Upper lobe of left lung (tissue), 6 donors: ENCODE results near the gene EFCAB9. TPM values are rescaled to one million over a fixed set of nuclear protein-coding genes. Genes with fewer than 3 reads are reported as not detected.

Source experiments
- ATAC-seq, 2 donors: fragments of 200-7000 bp; cut with Tn5 transposase; one replicate each; pipeline ENCODE4 v1.9.1; 2022; ENCODE audit warnings: mild to moderate bottlenecking in 2 of 2, moderate library complexity in 2 of 2; ENCODE audit not compliant: low FRiP score in 2 of 2
- DNase-seq, 2 donors: peaks; one replicate each; pipeline ENCODE4 v3.0.0-alpha.2; 2019 to 2020
- H3K27ac ChIP-seq, 4 donors: fragments of 200-600 bp; sonication (generic); one replicate each; pipeline ENCODE4 v1.5.1; 2016 to 2019
- H3K27me3 ChIP-seq, 4 donors: fragments of 200-600 bp; sonication (generic); one replicate each; pipeline ENCODE4 v1.5.1; 2017 to 2019
- H3K36me3 ChIP-seq, 4 donors: fragments of 200-600 bp; sonication (generic); one replicate each; pipeline ENCODE4 v1.5.1; 2016 to 2019
- H3K4me1 ChIP-seq, 4 donors: fragments of 200-600 bp; sonication (generic); one replicate each; pipeline ENCODE4 v1.5.1; 2018 to 2019
- H3K4me3 ChIP-seq, 4 donors: fragments of 200-600 bp; sonication (generic); one replicate each; pipeline ENCODE4 v1.5.1; 2017 to 2019; ENCODE audit warnings: mild to moderate bottlenecking in 2 of 4, moderate library complexity in 1 of 4
- H3K9me3 ChIP-seq, 4 donors: fragments of 200-600 bp; sonication (generic); one replicate each; pipeline ENCODE4 v1.5.1; 2018 to 2019
- CTCF ChIP-seq, 6 experiments: fragments of 450-650 bp in 4 of 6; fragments of 200-600 bp in 2 of 6; sonication (generic) in 2 of 6; IDR thresholded peaks; one replicate each; pipeline ENCODE4 v1.5.1; 2016 to 2019; ENCODE audit warnings: antibody characterized with exemption in 6 of 6
- EP300 ChIP-seq, 4 donors: sonication (generic); formaldehyde crosslinking; IDR thresholded peaks; one replicate each; pipeline ENCODE4 v1.5.1; 2017; ENCODE audit warnings: antibody characterized with exemption in 4 of 4, control low read depth in 2 of 4
- POLR2A ChIP-seq, 4 donors: fragments of 450-650 bp; IDR thresholded peaks; one replicate each; pipeline ENCODE4 v1.5.1; 2016 to 2017; ENCODE audit warnings: antibody characterized with exemption in 4 of 4, mild to moderate bottlenecking in 2 of 4
- POLR2AphosphoS5 ChIP-seq, 2 donors: sonication (generic); formaldehyde crosslinking; IDR thresholded peaks; one replicate each; pipeline ENCODE4 v1.5.1; 2017; ENCODE audit warnings: antibody characterized with exemption in 2 of 2
- WGBS, 2 donors: methylation state at CpG; one replicate each; pipeline ENCODE4 v1.1.5; 2017 to 2018; 5-methylcytosine and 5-hydroxymethylcytosine counted together
- total RNA-seq, 6 donors: library from RNA; depleted of rRNA in 4 of 6; stranded (reverse); fragments of >200 nt in 4 of 6; gene quantifications; one replicate each; pipeline versions ENCODE4 v1.1.0 to v1.2.1, GENCODE V29; 2016 to 2021
- donor health status: DM: no; HTN: no; CAD: no; lungs with moderate emphysema.
- donor health status: DM: no; HTN: yes; CAD: no; lungs with severe emphysema.

EFCAB9 gene
- total RNA-seq, 6 donors from 2014 or later: not detected

GRCh38 chr5:172178991-172179989 is 14.7 kb upstream of the EFCAB9 start:
- ATAC-seq: peak; percentile 57 to 58
- H3K4me1 ChIP-seq: peaks cover 55 to 69% (median 58%) of the 10 kb centered on the region in 4 donors
- peak overlapping the region in 2 of 4 donors; percentile 19 to 27 for H3K4me3 ChIP-seq

GRCh38 chr5:172180936-172181335 is 13.0 kb upstream of the EFCAB9 start:
- Histone ChIP-seq H3K9me3 (no peaks in the 10 kb centered on the region), H3K36me3 (no peaks in the 10 kb centered on the region), H3K4me3 (no peak overlapping the region), H3K27me3 (no peaks in the 10 kb centered on the region), H3K4me1 (peaks cover 46 to 68% (median 54%) of the 10 kb centered on the region in 4 donors), H3K27ac (peak overlapping the region in 1 of 4 donors; percentile 84)
- 93 to 94% methylated on average over 9 of the region's 9 CpGs for WGBS, 2 donors
- TF ChIP-seq EP300 (IDR thresholded peaks at IDR 0.05) (no peak), CTCF (IDR thresholded peaks at IDR 0.05) (no peak), POLR2AphosphoS5 (IDR thresholded peaks at IDR 0.05) (no peak)
- DNase-seq (no peak), ATAC-seq (no peak)

More at GRCh38 chr5:172178991-172179989, 14.7 kb upstream of the EFCAB9 start:
- H3K9me3 ChIP-seq: no peaks in the 10 kb centered on the region
- WGBS, 2 donors: 34 to 49% methylated on average over 15 to 18 of the region's 18 CpGs
- DNase-seq: peak in 1 of 2 donors; percentile 57
- TF ChIP-seq CTCF (IDR thresholded peaks at IDR 0.05) (no peak), EP300 (IDR thresholded peaks at IDR 0.05) (no peak), POLR2AphosphoS5 (IDR thresholded peaks at IDR 0.05) (peak; percentile 39 to 44), POLR2A (IDR thresholded peaks at IDR 0.05) (peak in 1 of 4 donors; percentile 7)
- peak overlapping the region; percentile 71 to 90 (median 85) for H3K27ac ChIP-seq
- H3K27me3 ChIP-seq: no peaks in the 10 kb centered on the region
- H3K36me3 ChIP-seq: no peaks in the 10 kb centered on the region

GRCh38 chr5:172182291-172182690 is 11.7 kb upstream of the EFCAB9 start:
- H3K4me1 ChIP-seq: peaks cover 48 to 68% (median 56%) of the 10 kb centered on the region in 4 donors

GRCh38 chr5:172183881-172184280 is 10.1 kb upstream of the EFCAB9 start:
- DNase-seq (no peak), ATAC-seq (no peak)
- H3K27me3 ChIP-seq: no peaks in the 10 kb centered on the region
- peak overlapping the region in 3 of 4 donors; percentile 41 to 97 (median 49) for H3K27ac ChIP-seq
- H3K4me1 ChIP-seq: peaks cover 40 to 56% (median 47%) of the 10 kb centered on the region in 4 donors
- no peaks in the 10 kb centered on the region for H3K36me3 ChIP-seq
- H3K4me3 ChIP-seq: no peak overlapping the region
- H3K9me3 ChIP-seq: no peaks in the 10 kb centered on the region
- WGBS, 2 donors: 69 to 79% methylated on average over 4 of the region's 4 CpGs
- TF ChIP-seq EP300 (IDR thresholded peaks at IDR 0.05) (no peak), POLR2AphosphoS5 (IDR thresholded peaks at IDR 0.05) (no peak), POLR2A (IDR thresholded peaks at IDR 0.05) (no peak), CTCF (IDR thresholded peaks at IDR 0.05) (no peak)

More at GRCh38 chr5:172182291-172182690, 11.7 kb upstream of the EFCAB9 start:
- Histone ChIP-seq H3K9me3 (no peaks in the 10 kb centered on the region), H3K4me3 (no peak overlapping the region), H3K27ac (no peak overlapping the region), H3K36me3 (no peaks in the 10 kb centered on the region), H3K27me3 (no peaks in the 10 kb centered on the region)
- DNase-seq (no peak), ATAC-seq (no peak)
- 92 to 95% methylated on average over 6 of the region's 6 CpGs for WGBS, 2 donors
- TF ChIP-seq POLR2AphosphoS5 (IDR thresholded peaks at IDR 0.05) (no peak), EP300 (IDR thresholded peaks at IDR 0.05) (no peak), POLR2A (IDR thresholded peaks at IDR 0.05) (no peak), CTCF (IDR thresholded peaks at IDR 0.05) (no peak)
